OCI-LY1 (cell line): ENCODE data around the gene SOST.

Source experiments
- H2AFZ ChIP-seq: fragments of 200-600 bp; sonication (generic), shearing (Covaris generic); 2 replicates; pipeline ENCODE4 v1.6.0; 2014; ENCODE audit warnings: antibody characterized with exemption, mild to moderate bottlenecking, low read length
- H3F3A ChIP-seq: fragments of 200-600 bp; sonication (generic), shearing (Covaris generic); 2 replicates; pipeline ENCODE4 v1.6.0; 2014; ENCODE audit warnings: mild to moderate bottlenecking, antibody characterized with exemption, low read length, moderate library complexity; ENCODE audit not compliant: insufficient read depth
- H3K27ac ChIP-seq: fragments of 200-600 bp; sonication (generic); 2 replicates; pipeline ENCODE4 v1.5.1; 2014; ENCODE audit warnings: low read length, mixed run types, mild to moderate bottlenecking, low read depth; ENCODE audit not compliant: poor library complexity, severe bottlenecking
- H3K27me3 ChIP-seq: fragments of 200-600 bp; sonication (generic); 2 replicates; pipeline ENCODE4 v1.6.0; 2014; ENCODE audit warnings: antibody characterized with exemption, mild to moderate bottlenecking, low read length, moderate library complexity; ENCODE audit not compliant: insufficient read depth
- H3K36me3 ChIP-seq: fragments of 200-600 bp; sonication (generic); 2 replicates; pipeline ENCODE4 v1.6.1; 2014; ENCODE audit warnings: mild to moderate bottlenecking, antibody characterized with exemption, low read length, moderate library complexity, mixed read lengths; ENCODE audit not compliant: insufficient read depth
- H3K4me1 ChIP-seq: fragments of 200-600 bp; sonication (generic); 2 replicates; pipeline ENCODE4 v1.5.1; 2014; ENCODE audit warnings: mild to moderate bottlenecking, low read length, moderate library complexity; ENCODE audit not compliant: insufficient read depth, severe bottlenecking
- H3K4me2 ChIP-seq: fragments of 200-600 bp; sonication (generic), shearing (Covaris generic); 2 replicates; pipeline ENCODE4 v1.6.1; 2014; ENCODE audit warnings: low read length
- H3K4me3 ChIP-seq: fragments of 200-600 bp; sonication (generic); 2 replicates; pipeline ENCODE4 v1.5.1; 2014; ENCODE audit warnings: low read length, low read depth, mild to moderate bottlenecking, mixed read lengths; ENCODE audit not compliant: poor library complexity, severe bottlenecking
- H3K79me2 ChIP-seq: fragments of 200-600 bp; shearing (Covaris generic); 2 replicates; pipeline ENCODE4 v1.6.1; 2016; ENCODE audit warnings: mixed run types, low read length, mixed read lengths; ENCODE audit not compliant: insufficient read depth
- H3K9ac ChIP-seq: fragments of 200-600 bp; sonication (generic), shearing (Covaris generic); 2 replicates; pipeline ENCODE4 v1.6.1; 2014; ENCODE audit warnings: mild to moderate bottlenecking, low read length, mixed read lengths
- H3K9me2 ChIP-seq: fragments of 200-600 bp; sonication (generic), shearing (Covaris generic); 2 replicates; pipeline ENCODE4 v1.6.1; 2014; ENCODE audit warnings: low read depth, mild to moderate bottlenecking, low read length, mixed read lengths
- H3K9me3 ChIP-seq: fragments of 200-600 bp; shearing (Covaris generic); 2 replicates; pipeline ENCODE4 v1.6.1; 2014; ENCODE audit warnings: low read length, mixed read lengths
- H4K20me1 ChIP-seq: fragments of 200-600 bp; sonication (generic), shearing (Covaris generic); 2 replicates; pipeline ENCODE4 v1.6.0; 2016; ENCODE audit warnings: mild to moderate bottlenecking, low read length; ENCODE audit not compliant: insufficient read depth
- CTCF ChIP-seq: fragments of 200-600 bp; sonication (generic), shearing (Covaris generic); IDR thresholded peaks from 2 replicates; pipeline ENCODE4 v1.5.1; 2017; ENCODE audit warnings: mild to moderate bottlenecking, antibody characterized with exemption, low read length, moderate library complexity, mixed read lengths
- EZH2 ChIP-seq: fragments of 200-600 bp; sonication (generic), shearing (Covaris generic); IDR thresholded peaks from 2 replicates; pipeline ENCODE4 v1.8.0; 2017; ENCODE audit warnings: borderline replicate concordance, mixed run types, mild to moderate bottlenecking, antibody characterized with exemption, low read length, moderate library complexity, mixed read lengths

Gene SOST

GRCh38 chr17:43754947-43755346, 3.6 kb downstream of the SOST start:
- no peaks in the 10 kb centered on the region for H3F3A ChIP-seq
- no peaks in the 10 kb centered on the region for H3K79me2 ChIP-seq
- H3K4me1 ChIP-seq: no peaks in the 10 kb centered on the region
- no peaks in the 10 kb centered on the region for H4K20me1 ChIP-seq
- H3K9me3 ChIP-seq: no peaks in the 10 kb centered on the region
- H3K27me3 ChIP-seq: peaks cover 9% of the 10 kb centered on the region; the same call in 1 of the 2 replicates
- no peaks in the 10 kb centered on the region for H3K36me3 ChIP-seq
- no peak overlapping the region for H3K4me2 ChIP-seq
- H3K4me3 ChIP-seq: no peak overlapping the region
- no peaks in the 10 kb centered on the region for H3K9me2 ChIP-seq
- no peak overlapping the region for H3K9ac ChIP-seq
- TF ChIP-seq EZH2 (no peak), CTCF (no peak)
- H2AFZ ChIP-seq: no peak overlapping the region
- no peak overlapping the region for H3K27ac ChIP-seq

- Histone ChIP-seq H3K27me3 (peaks cover 9% of the 10 kb centered on the region; the same call in 1 of the 2 replicates), H3K79me2 (no peaks in the 10 kb centered on the region), H3K27ac (no peak overlapping the region), H3K9me2 (no peaks in the 10 kb centered on the region), H3K9ac (no peak overlapping the region), H3K36me3 (no peaks in the 10 kb centered on the region), H4K20me1 (no peaks in the 10 kb centered on the region), H3K4me1 (no peaks in the 10 kb centered on the region), H3K4me3 (no peak overlapping the region), H3F3A (no peaks in the 10 kb centered on the region), H3K4me2 (no peak overlapping the region), H3K9me3 (no peaks in the 10 kb centered on the region), H2AFZ (no peak overlapping the region)
- no peak for TF ChIP-seq EZH2
- no peak for TF ChIP-seq CTCF
These were observed 5.0 kb downstream of the SOST start for GRCh38 chr17:43753493-43754129.

- H2AFZ ChIP-seq: no peak overlapping the region
These were observed 8.4 kb downstream of the SOST start for GRCh38 chr17:43750153-43750552.

More at GRCh38 chr17:43750153-43750552, 8.4 kb downstream of the SOST start:
- no peaks in the 10 kb centered on the region for H4K20me1 ChIP-seq
- H3K4me1 ChIP-seq: no peaks in the 10 kb centered on the region
- H3K9ac ChIP-seq: no peak overlapping the region
- peaks cover 4% of the 10 kb centered on the region; the same call in 1 of the 2 replicates for H3K27me3 ChIP-seq
- TF ChIP-seq EZH2 (no peak), CTCF (no peak)
- H3K79me2 ChIP-seq: no peaks in the 10 kb centered on the region
- no peaks in the 10 kb centered on the region for H3K36me3 ChIP-seq
- no peak overlapping the region for H3K4me3 ChIP-seq
- H3K9me3 ChIP-seq: no peaks in the 10 kb centered on the region
- no peaks in the 10 kb centered on the region for H3K9me2 ChIP-seq
- H3K4me2 ChIP-seq: no peak overlapping the region
- H3F3A ChIP-seq: no peaks in the 10 kb centered on the region
- no peak overlapping the region for H3K27ac ChIP-seq
